GM20000 (cell line): ENCODE data around the gene SHANK1.

Experiments
- DNase-seq: peaks from one replicate; pipeline ENCODE4 v3.0.0; 2012; ENCODE audit warnings: low spot score
- TF ChIP-seq, protein P1 (sequence below): IDR thresholded peaks from 2 replicates; pipeline ENCODE4 v1.5.1; 2012; ENCODE audit warnings: mild to moderate bottlenecking, control low read depth; ENCODE audit errors: extremely low read depth, missing control alignments

SHANK1 gene

GRCh38 chr19:50686310-50687032, 33.1 kb downstream of the SHANK1 start:
- TF ChIP-seq, protein P1, sequence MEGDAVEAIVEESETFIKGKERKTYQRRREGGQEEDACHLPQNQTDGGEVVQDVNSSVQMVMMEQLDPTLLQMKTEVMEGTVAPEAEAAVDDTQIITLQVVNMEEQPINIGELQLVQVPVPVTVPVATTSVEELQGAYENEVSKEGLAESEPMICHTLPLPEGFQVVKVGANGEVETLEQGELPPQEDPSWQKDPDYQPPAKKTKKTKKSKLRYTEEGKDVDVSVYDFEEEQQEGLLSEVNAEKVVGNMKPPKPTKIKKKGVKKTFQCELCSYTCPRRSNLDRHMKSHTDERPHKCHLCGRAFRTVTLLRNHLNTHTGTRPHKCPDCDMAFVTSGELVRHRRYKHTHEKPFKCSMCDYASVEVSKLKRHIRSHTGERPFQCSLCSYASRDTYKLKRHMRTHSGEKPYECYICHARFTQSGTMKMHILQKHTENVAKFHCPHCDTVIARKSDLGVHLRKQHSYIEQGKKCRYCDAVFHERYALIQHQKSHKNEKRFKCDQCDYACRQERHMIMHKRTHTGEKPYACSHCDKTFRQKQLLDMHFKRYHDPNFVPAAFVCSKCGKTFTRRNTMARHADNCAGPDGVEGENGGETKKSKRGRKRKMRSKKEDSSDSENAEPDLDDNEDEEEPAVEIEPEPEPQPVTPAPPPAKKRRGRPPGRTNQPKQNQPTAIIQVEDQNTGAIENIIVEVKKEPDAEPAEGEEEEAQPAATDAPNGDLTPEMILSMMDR = no peak
- DNase-seq = no peak

GRCh38 chr19:50679177-50680125, 40.2 kb downstream of the SHANK1 start:
- TF ChIP-seq, protein P1 = no peak
- peak; percentile 97 for DNase-seq

GRCh38 chr19:50678323-50678722, 41.3 kb downstream of the SHANK1 start:
- no peak for DNase-seq
- TF ChIP-seq, protein P1 = no peak

- DNase-seq = no peak
- TF ChIP-seq, protein P1 = no peak
Measured at GRCh38 chr19:50677636-50678035, 42.0 kb downstream of the SHANK1 start.

- TF ChIP-seq, protein P1 = no peak
Measured at GRCh38 chr19:50676625-50677197, 42.9 kb downstream of the SHANK1 start.

GRCh38 chr19:50673118-50673517, 46.5 kb downstream of the SHANK1 start:
- TF ChIP-seq, protein P1 = no peak
- DNase-seq = no peak

More at GRCh38 chr19:50676625-50677197, 42.9 kb downstream of the SHANK1 start:
- DNase-seq = no peak

DNA sequence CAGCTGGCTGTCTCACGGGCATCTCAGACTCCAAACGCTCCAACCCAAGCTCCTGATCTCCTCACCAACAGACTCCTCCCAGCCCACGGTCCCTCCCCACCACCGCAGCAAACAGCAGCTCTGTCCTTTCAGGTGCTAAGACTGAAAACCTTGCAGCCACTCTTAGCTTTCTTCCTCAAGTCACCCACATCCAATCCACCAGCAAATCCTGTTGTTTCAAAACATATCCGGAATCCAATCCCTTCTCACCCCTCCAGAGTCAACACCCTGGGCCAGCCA, 49.6 kb downstream of the SHANK1 start:
- DNase-seq = no peak
- TF ChIP-seq, protein P1 = no peak
